ENCODE results near the gene IER3. TPM values are rescaled to one million over a fixed set of nuclear protein-coding genes. Genes with fewer than 3 reads are reported as not detected.

Gene IER3
- total and polyA plus RNA-seq, 9 of the 15 experiments (the other 6 are each of a cell fraction or from before 2014, with no cell fraction given): 1.5 to 30.0 (median 11.5) TPM

- Histone ChIP-seq H3K9me1 (ENCODE audit: control insufficient read depth, insufficient read depth, low read length) (no peaks in the 10 kb centered on the region), H2AFZ (ENCODE audit: low read depth, low read length) (no peak overlapping the region), H3K4me3 (no peak overlapping the region), H3K27ac (ENCODE audit: extremely low read depth, low read depth, low read length) (no peak overlapping the region), H3K4me2 (ENCODE audit: insufficient read depth, low read length) (no peak overlapping the region), H4K20me1 (replicated peaks; ENCODE audit: control insufficient read depth, insufficient read depth, low read length) (0 out of 2 replicates have a peak, but pooled peaks cover 4% of the 10 kb centered on the region), H3K9ac (ENCODE audit: insufficient read depth in 1 of 2, low read depth in 2 of 2, low read length in 2 of 2) (no peak overlapping the region), H3K79me2 (ENCODE audit: control insufficient read depth, insufficient read depth, low read length) (peaks cover 5% of the 10 kb centered on the region; the same call in 2 of the 3 replicates), H3K27me3 (ENCODE audit: control insufficient read depth in 2 of 2, insufficient read depth in 2 of 2, low read length in 2 of 2) (no peaks in the 10 kb centered on the region), H3K9me3 (replicated peaks; ENCODE audit: control insufficient read depth, insufficient read depth, low read depth, low read length) (no peaks in the 10 kb centered on the region), H3K36me3 (ENCODE audit: control insufficient read depth, insufficient read depth, low read length) (peaks cover 77% of the 10 kb centered on the region), H3K4me1 (replicated peaks in 1 of 2; ENCODE audit: control insufficient read depth in 2 of 2, insufficient read depth in 2 of 2, low read length in 2 of 2) (peaks cover 2 to 12% of the 10 kb centered on the region in 2 experiments)
- no peak for FAIRE-seq
- ChIA-PET CTCF (ENCODE audit: low intra/inter-chr PET ratio) (interaction anchor here (0.7 kb wide), 1 partner anchor 187 kb away, joined by 3 read pairs; no protein-coding TSS in a partner anchor), POLR2A (interaction anchor here (0.6 to 6.1 kb wide), 7 partner anchors 9 to 210 kb away, joined by 3 to 50 read pairs (median 4); partner anchors contain the start of genes FLOT1, MDC1 and TUBB)
- intact Hi-C loops (cut with micrococcal nuclease): loop anchor here (5.0 kb wide), 2 partner anchors 190 to 355 kb away; no protein-coding TSS in a partner anchor
- no peak for DNase-seq (ENCODE audit: extremely low read depth in 1 of 4, low spot score in 3 of 4)
- in situ Hi-C loops (cut with MboI): no loop called here
- no TSS peak for BruUV-seq (replicated peaks)
- TF ChIP-seq OTX1 (CRISPR knock-in tag; IDR thresholded peaks at IDR 0.05) (0 out of 2 replicates have a peak, but pooled peaks have one; percentile 8), RBFOX2 (IDR thresholded peaks at IDR 0.05; ENCODE audit: low read depth, low read length) (0 out of 2 replicates have a peak, but pooled peaks have one; percentile 30), RBM14 (IDR thresholded peaks at IDR 0.05; ENCODE audit: borderline replicate concordance, insufficient read depth, low read depth, low read length) (no peak), MIER1 (IDR thresholded peaks at IDR 0.05; ENCODE audit: low read depth) (no peak), FIP1L1 (IDR thresholded peaks at IDR 0.05; ENCODE audit: low read depth, low read length, poor library complexity, severe bottlenecking) (no peak), ZC3H11A (IDR thresholded peaks at IDR 0.05; ENCODE audit: low read depth, low read length) (no peak)
- no peak for ATAC-seq
- WGBS (ENCODE audit: insufficient coverage, low coverage, missing lambda C conversion rate): 89% methylated on average over 12 of the region's 12 CpGs
Measured at GRCh38 chr6:30732237-30732943, 12.0 kb downstream of the IER3 start.
